IMR-90 (cell line): ENCODE measurements around the gene KIF5C. TPM values are rescaled to one million over a fixed set of nuclear protein-coding genes. Genes with fewer than 3 reads are reported as not detected.

Experiments
- ATAC-seq: fragments of 200-7000 bp; cut with Tn5 transposase; 2 replicates; pipeline ENCODE4 v1.9.1; 2020; ENCODE audit warnings: low read depth, mild to moderate bottlenecking, moderate library complexity
- BruUV-seq: library from RNA; stranded (reverse); fragments of 400-500 nt; replicated peaks from 2 replicates; lab custom pipeline; 2021; lab: Mats Ljungman, UMichigan
- CTCF ChIA-PET: fragments of 300-600 bp; formaldehyde crosslinking; extraction: SDS; loops from one replicate; lab custom pipeline; 2021; ENCODE audit warnings: antibody characterized with exemption; lab: Yijun Ruan, JAX
- POLR2A ChIA-PET: fragments of 300-600 bp; sonication (Branson Sonifier 250); formaldehyde crosslinking; loops from one replicate; lab custom pipeline; 2022; ENCODE audit warnings: antibody characterized with exemption; ENCODE audit not compliant: unreplicated experiment; lab: Charles Lee
- DNase-seq: peaks from one replicate; pipeline ENCODE4 v3.0.0; 2013
- H2AFZ ChIP-seq: replicated peaks from 2 replicates; pipeline ENCODE3; 2013; ENCODE audit warnings: low read length, mild to moderate bottlenecking; ENCODE audit not compliant: poor library complexity
- H2AK5ac ChIP-seq: 2 replicates; pipeline ENCODE4 v1.6.1; 2013; ENCODE audit warnings: low read depth, low read length, inconsistent platforms
- H2AK9ac ChIP-seq: replicated peaks from 2 replicates; pipeline ENCODE3; 2013; ENCODE audit warnings: mild to moderate bottlenecking, low read depth, low read length, moderate library complexity; ENCODE audit not compliant: poor library complexity
- H2BK120ac ChIP-seq: 2 replicates; pipeline ENCODE4 v1.6.1; 2013; ENCODE audit warnings: low read depth, low read length, inconsistent platforms
- H2BK15ac ChIP-seq: 3 replicates; pipeline ENCODE4 v1.6.1; 2013; ENCODE audit warnings: low read depth, low read length, inconsistent platforms
- H2BK20ac ChIP-seq: 2 replicates; pipeline ENCODE4 v1.6.1; 2013; ENCODE audit warnings: low read depth, mild to moderate bottlenecking, inconsistent platforms, low read length, moderate library complexity
- H2BK5ac ChIP-seq: 2 replicates; pipeline ENCODE4 v1.6.1; 2013; ENCODE audit warnings: mild to moderate bottlenecking, low read depth, low read length, inconsistent platforms; ENCODE audit not compliant: poor library complexity, severe bottlenecking
- H3K14ac ChIP-seq: replicated peaks from 2 replicates; pipeline ENCODE4 v1.6.1; 2013; ENCODE audit warnings: low read depth, low read length, inconsistent platforms
- H3K18ac ChIP-seq: 2 replicates; pipeline ENCODE4 v1.6.1; 2013; ENCODE audit warnings: low read depth, low read length, control low read depth
- H3K23ac ChIP-seq: 2 replicates; pipeline ENCODE4 v1.6.1; 2013; ENCODE audit warnings: low read depth, low read length, inconsistent platforms
- H3K27ac ChIP-seq: 2 replicates; pipeline ENCODE4 v1.5.1; 2013; ENCODE audit warnings: mild to moderate bottlenecking, control low read depth, low read length; ENCODE audit not compliant: insufficient read depth
- H3K27me3 ChIP-seq: 2 replicates; pipeline ENCODE4 v1.6.1; 2013; ENCODE audit warnings: low read length; ENCODE audit not compliant: control insufficient read depth, insufficient read depth
- H3K36me3 ChIP-seq: 2 replicates; pipeline ENCODE4 v1.6.1; 2013; ENCODE audit warnings: low read length, mixed read lengths; ENCODE audit not compliant: control insufficient read depth, insufficient read depth
- H3K4ac ChIP-seq: 2 replicates; pipeline ENCODE4 v1.6.1; 2013; ENCODE audit warnings: low read depth, low read length, inconsistent platforms
- H3K4me1 ChIP-seq: 2 replicates; pipeline ENCODE4 v1.6.1; 2013; ENCODE audit warnings: low read length, mixed read lengths; ENCODE audit not compliant: control insufficient read depth, insufficient read depth
- H3K4me2 ChIP-seq: 2 replicates; pipeline ENCODE4 v1.6.1; 2013; ENCODE audit warnings: low read depth, mild to moderate bottlenecking, control low read depth, low read length, moderate library complexity
- H3K4me3 ChIP-seq: 2 replicates; pipeline ENCODE4 v1.5.1; 2013; ENCODE audit warnings: low read depth, mild to moderate bottlenecking, control low read depth, low read length, moderate library complexity; ENCODE audit not compliant: insufficient read depth
- H3K56ac ChIP-seq: 2 replicates; pipeline ENCODE4 v1.6.1; 2013; ENCODE audit warnings: low read length, inconsistent platforms; ENCODE audit not compliant: insufficient read depth; ENCODE audit errors: extremely low read depth
- H3K79me1 ChIP-seq, 2 experiments: 2 replicates each; pipeline ENCODE4 v1.6.1; 2013; ENCODE audit warnings: low read length in 2 of 2, inconsistent platforms in 1 of 2, low read depth in 1 of 2
- H3K9ac ChIP-seq: 2 replicates; pipeline ENCODE4 v1.6.1; 2013; ENCODE audit warnings: low read depth, low read length, control low read depth
- H3K9me1 ChIP-seq: 2 replicates; pipeline ENCODE4 v1.6.1; 2013; ENCODE audit warnings: low read length, inconsistent platforms; ENCODE audit not compliant: insufficient read depth
- H3K9me3 ChIP-seq: 2 replicates; pipeline ENCODE4 v1.6.1; 2013; ENCODE audit warnings: low read length; ENCODE audit not compliant: control insufficient read depth, insufficient read depth
- H4K20me1 ChIP-seq: 2 replicates; pipeline ENCODE4 v1.6.1; 2013; ENCODE audit warnings: low read length, inconsistent platforms; ENCODE audit not compliant: insufficient read depth
- H4K5ac ChIP-seq: 2 replicates; pipeline ENCODE4 v1.6.1; 2013; ENCODE audit warnings: mild to moderate bottlenecking, low read depth, low read length, control low read depth
- H4K8ac ChIP-seq, 2 experiments: 2 replicates each; pipeline ENCODE4 v1.6.1; 2013; ENCODE audit warnings: low read depth in 2 of 2, low read length in 2 of 2, control low read depth in 1 of 2, inconsistent platforms in 1 of 2
- H4K91ac ChIP-seq: 2 replicates; pipeline ENCODE4 v1.6.1; 2013; ENCODE audit warnings: low read depth, low read length, inconsistent platforms; ENCODE audit not compliant: insufficient read depth
- BHLHE40 ChIP-seq: fragments of 150-350 bp; IDR thresholded peaks from 2 replicates; pipeline ENCODE4 v1.6.1; 2016; ENCODE audit warnings: mild to moderate bottlenecking, low read depth, low read length
- CEBPB ChIP-seq: IDR thresholded peaks from 2 replicates; pipeline ENCODE4 v1.6.1; 2012; ENCODE audit warnings: low read depth, low read length, improper control_type of control experiment
- CHD1 ChIP-seq: IDR thresholded peaks from 2 replicates; pipeline ENCODE4 v1.6.1; 2012; ENCODE audit warnings: low read depth, low read length, improper control_type of control experiment
- CTCF ChIP-seq: conservative IDR thresholded peaks from 2 replicates; pipeline ENCODE4 v1.5.1; 2012; ENCODE audit warnings: mild to moderate bottlenecking, low read depth, low read length, improper control_type of control experiment
- ELK1 ChIP-seq: fragments of 150-350 bp; IDR thresholded peaks from 2 replicates; pipeline ENCODE4 v1.6.1; 2016; ENCODE audit warnings: low read depth, mild to moderate bottlenecking, low read length, moderate library complexity, borderline replicate concordance
- MAFK ChIP-seq: IDR thresholded peaks from 2 replicates; pipeline ENCODE4 v1.6.1; 2012; ENCODE audit warnings: low read depth, low read length, improper control_type of control experiment
- MXI1 ChIP-seq: IDR thresholded peaks from 2 replicates; pipeline ENCODE4 v1.6.1; 2012; ENCODE audit warnings: low read depth, mild to moderate bottlenecking, low read length, moderate library complexity, borderline replicate concordance
- RAD21 ChIP-seq: IDR thresholded peaks from 2 replicates; pipeline ENCODE4 v1.6.1; 2012; ENCODE audit warnings: low read length, improper control_type of control experiment
- RCOR1 ChIP-seq: IDR thresholded peaks from 2 replicates; pipeline ENCODE4 v1.6.1; 2012; ENCODE audit warnings: mild to moderate bottlenecking, low read length, improper control_type of control experiment; ENCODE audit not compliant: insufficient replicate concordance
- RFX5 ChIP-seq: IDR thresholded peaks from 2 replicates; pipeline ENCODE4 v1.8.0; 2012; ENCODE audit warnings: low read depth, mild to moderate bottlenecking, low read length, moderate library complexity
- SMC3 ChIP-seq: fragments of 150-350 bp; IDR thresholded peaks from 2 replicates; pipeline ENCODE4 v1.6.1; 2016; ENCODE audit warnings: low read depth, mild to moderate bottlenecking, antibody characterized with exemption, low read length, moderate library complexity
- USF2 ChIP-seq: fragments of 150-350 bp; IDR thresholded peaks from 2 replicates; pipeline ENCODE4 v1.6.1; 2017; ENCODE audit warnings: mild to moderate bottlenecking, antibody characterized with exemption, low read length, low read depth
- WGBS, 2 experiments: methylation state at CpG; one replicate each; pipeline versions ENCODE4 v1.1.5 to v1.1.7; 2013; ENCODE audit warnings: missing lambda C conversion rate in 2 of 2; ENCODE audit not compliant: insufficient read length in 1 of 2; ENCODE audit errors: extremely low coverage in 2 of 2; 5-methylcytosine and 5-hydroxymethylcytosine counted together
- dilution Hi-C: fragments of 300-500 bp; cut with HindIII; formaldehyde crosslinking; loops from one replicate; pipeline ENCODE4 v1.14.3; 2018; ENCODE audit warnings: low sequenced_read_pairs; ENCODE audit not compliant: unreplicated experiment
- in situ Hi-C: fragments of 300-500 bp; cut with MboI; formaldehyde crosslinking; loops from 3 replicates; pipeline ENCODE4 v1.14.3; 2019; ENCODE audit warnings: low sequenced_read_pairs, inconsistent platforms, mixed read lengths
- intact Hi-C: fragments of 100-400 bp; cut with micrococcal nuclease; formaldehyde crosslinking; loops from 2 replicates; pipeline ENCODE4 v1.10.0; 2022
- polyA plus RNA-seq, 3 experiments: library from polyadenylated mRNA; depleted of rRNA; stranded (reverse); fragments of >200 nt; gene quantifications; 2 replicates each; pipeline ENCODE4 v1.2.3, GENCODE V29; 2012; ENCODE audit warnings: low replicate concordance in 1 of 3
- total RNA-seq: library from RNA; depleted of rRNA; stranded (reverse); fragments of >200 nt; gene quantifications from 2 replicates; pipeline ENCODE4 v1.2.3, GENCODE V29; 2012

KIF5C gene
- total and polyA plus RNA-seq, 2 of the 4 experiments (the other 2 are of a cell fraction), result 0.10 to 0.18 TPM

DNA sequence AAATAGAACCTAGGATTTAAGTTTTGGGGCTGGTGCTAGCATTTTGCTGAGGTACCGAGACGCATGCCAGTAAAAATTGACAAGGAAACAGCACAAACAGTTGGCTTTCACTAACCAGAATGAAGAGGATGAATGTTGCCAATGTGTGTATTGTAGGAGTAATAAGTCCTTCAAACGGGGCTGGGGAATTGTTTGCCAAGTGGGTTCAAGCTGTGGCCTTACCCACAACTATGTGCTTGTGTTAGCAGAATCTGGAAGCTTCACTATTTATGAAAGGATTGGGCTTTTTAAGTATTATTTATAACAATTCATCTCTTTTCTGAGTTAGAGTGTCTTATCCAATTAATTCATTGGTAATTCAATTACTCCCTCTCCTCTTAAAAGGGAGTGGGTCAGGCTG lies 15.0 kb upstream of the KIF5C start:
- no peak overlapping the region for H3K14ac ChIP-seq
- ATAC-seq (no peak), DNase-seq (no peak)
- H3K36me3 ChIP-seq, result no peaks in the 10 kb centered on the region
- H2BK120ac ChIP-seq, result no peak overlapping the region
- no peak overlapping the region for H3K56ac ChIP-seq
- H3K9me1 ChIP-seq, result no peaks in the 10 kb centered on the region
- no peak overlapping the region for H2AK5ac ChIP-seq
- H3K18ac ChIP-seq, result no peak overlapping the region
- H3K9ac ChIP-seq, result no peak overlapping the region
- no peaks in the 10 kb centered on the region for H4K20me1 ChIP-seq
- no CpG with 5 or more reads among the region's 3 CpGs for WGBS, 2 experiments
- no peak overlapping the region for H4K8ac ChIP-seq
- no peak overlapping the region for H4K91ac ChIP-seq
- H2BK20ac ChIP-seq, result no peak overlapping the region
- H3K23ac ChIP-seq, result no peak overlapping the region
- in situ Hi-C loops (no loop called here), dilution Hi-C loops (no loop called here), intact Hi-C loops (no loop called here)
- ChIA-PET CTCF (no interaction called here), POLR2A (no interaction called here)
- no peaks in the 10 kb centered on the region for H3K4me1 ChIP-seq
- no TSS peak for BruUV-seq
- no peak overlapping the region for H2BK15ac ChIP-seq
- H3K9me3 ChIP-seq, result no peaks in the 10 kb centered on the region
- H3K4me3 ChIP-seq, result no peak overlapping the region
- no peak overlapping the region for H3K4me2 ChIP-seq
- H4K5ac ChIP-seq, result no peak overlapping the region
- no peak overlapping the region for H2AK9ac ChIP-seq
- H2BK5ac ChIP-seq, result no peak overlapping the region
- H2AFZ ChIP-seq, result no peak overlapping the region
- TF ChIP-seq RCOR1 (no peak), RFX5 (no peak), SMC3 (no peak), CEBPB (no peak), MXI1 (no peak), BHLHE40 (no peak), CTCF (no peak), MAFK (no peak), CHD1 (no peak), USF2 (no peak), ELK1 (no peak), RAD21 (no peak)
- H3K27me3 ChIP-seq, result no peaks in the 10 kb centered on the region
- no peak overlapping the region for H3K4ac ChIP-seq
- no peaks in the 10 kb centered on the region for H3K79me1 ChIP-seq
- H3K27ac ChIP-seq, result no peak overlapping the region
